Measurements from ENCODE around the gene ZMIZ1.

- TF ChIP-seq CTCF (IDR thresholded peaks at IDR 0.05) (no peak), POLR2A (IDR thresholded peaks at IDR 0.05) (no peak)
Observed at GRCh38 chr10:79255007-79255507, 186.3 kb downstream of the ZMIZ1 start.
